Muscle of leg (tissue), 11 donors: ENCODE results near the gene MOB2. TPM values are rescaled to one million over a fixed set of nuclear protein-coding genes. Genes with fewer than 3 reads are reported as not detected.

Experiments
- DNase-seq: peaks from one replicate; pipeline ENCODE4 v3.0.0; 2013
- H3K27ac ChIP-seq: one replicate; pipeline ENCODE4 v1.5.1; 2013; ENCODE audit warnings: mild to moderate bottlenecking, low read length, control low read depth
- H3K27me3 ChIP-seq: one replicate; pipeline ENCODE4 v1.6.1; 2013; ENCODE audit warnings: low read length; ENCODE audit not compliant: control insufficient read depth, insufficient read depth
- H3K36me3 ChIP-seq: one replicate; pipeline ENCODE4 v1.6.1; 2013; ENCODE audit warnings: low read length; ENCODE audit not compliant: control insufficient read depth, insufficient read depth
- H3K4me1 ChIP-seq: one replicate; pipeline ENCODE4 v1.6.1; 2013; ENCODE audit warnings: low read length; ENCODE audit not compliant: control insufficient read depth, insufficient read depth
- H3K4me3 ChIP-seq: one replicate; pipeline ENCODE4 v1.5.1; 2013; ENCODE audit warnings: low read length, control low read depth
- H3K9me3 ChIP-seq: replicated peaks from 2 replicates; pipeline ENCODE4 v1.6.1; 2013; ENCODE audit warnings: low read depth, low read length; ENCODE audit not compliant: control insufficient read depth
- WGBS: methylation state at CpG from one replicate; pipeline ENCODE4 v1.1.5; 2013; ENCODE audit warnings: missing lambda C conversion rate; ENCODE audit not compliant: insufficient coverage; 5-methylcytosine and 5-hydroxymethylcytosine counted together
- polyA plus RNA-seq, 8 donors: library from polyadenylated mRNA; unstranded; fragments of 120-200 nt; gene quantifications; one replicate each; pipeline versions ENCODE4 v1.2.1 to v1.2.3, GENCODE V29; 2013; ENCODE audit warnings: inconsistent platforms in 1 of 8, low replicate concordance in 1 of 8; ENCODE audit not compliant: insufficient read length in 8 of 8, insufficient read depth in 1 of 8
- total RNA-seq: library from RNA; stranded (reverse); fragments of 120-200 nt; gene quantifications from one replicate; pipeline ENCODE4 v1.2.4, GENCODE V29; 2013

The MOB2 gene
- total and polyA plus RNA-seq, 9 donors = 21.4 to 28.2 (median 25.0) TPM

- Histone ChIP-seq H3K4me1 (no peaks in the 10 kb centered on the region), H3K27me3 (no peaks in the 10 kb centered on the region), H3K4me3 (no peak overlapping the region), H3K36me3 (no peaks in the 10 kb centered on the region), H3K27ac (no peak overlapping the region), H3K9me3 (no peaks in the 10 kb centered on the region)
- DNase-seq = no peak
- WGBS = 85% methylated on average over 18 of the region's 18 CpGs
These were observed 28.7 kb downstream of the MOB2 start for GRCh38 chr11:1457856-1458255.

GRCh38 chr11:1457326-1457680 lies 29.3 kb downstream of the MOB2 start:
- Histone ChIP-seq H3K36me3 (no peaks in the 10 kb centered on the region), H3K27ac (no peak overlapping the region), H3K27me3 (no peaks in the 10 kb centered on the region), H3K4me1 (no peaks in the 10 kb centered on the region), H3K4me3 (no peak overlapping the region), H3K9me3 (no peaks in the 10 kb centered on the region)
- 88% methylated on average over 13 of the region's 13 CpGs for WGBS
- no peak for DNase-seq

GRCh38 chr11:1456596-1457325 lies 29.8 kb downstream of the MOB2 start:
- H3K9me3 ChIP-seq = no peaks in the 10 kb centered on the region
- WGBS = 91% methylated on average over 27 of the region's 44 CpGs

GRCh38 chr11:1456176-1456575 lies 30.4 kb downstream of the MOB2 start:
- peaks cover 2% of the 10 kb centered on the region for H3K27me3 ChIP-seq
- H3K36me3 ChIP-seq = no peaks in the 10 kb centered on the region
- WGBS = 77% methylated on average over 12 of the region's 22 CpGs
- DNase-seq = no peak
- no peaks in the 10 kb centered on the region for H3K4me1 ChIP-seq
- H3K4me3 ChIP-seq = no peak overlapping the region
- H3K9me3 ChIP-seq = no peaks in the 10 kb centered on the region
- H3K27ac ChIP-seq = no peak overlapping the region

More at GRCh38 chr11:1456596-1457325, 29.8 kb downstream of the MOB2 start:
- Histone ChIP-seq H3K36me3 (no peaks in the 10 kb centered on the region), H3K4me3 (no peak overlapping the region), H3K27me3 (no peaks in the 10 kb centered on the region), H3K27ac (no peak overlapping the region), H3K4me1 (no peaks in the 10 kb centered on the region)
- no peak for DNase-seq

GRCh38 chr11:1455763-1456060 lies 30.9 kb downstream of the MOB2 start:
- WGBS = 75% methylated on average over 5 of the region's 5 CpGs
- Histone ChIP-seq H3K9me3 (no peaks in the 10 kb centered on the region), H3K4me3 (no peak overlapping the region), H3K36me3 (no peaks in the 10 kb centered on the region), H3K27ac (no peak overlapping the region), H3K4me1 (no peaks in the 10 kb centered on the region), H3K27me3 (peaks cover 2% of the 10 kb centered on the region)
- no peak for DNase-seq

- H3K27ac ChIP-seq = no peak overlapping the region
- H3K27me3 ChIP-seq = peaks cover 2% of the 10 kb centered on the region
- no peak for DNase-seq
- no peaks in the 10 kb centered on the region for H3K9me3 ChIP-seq
- H3K36me3 ChIP-seq = no peaks in the 10 kb centered on the region
- WGBS = 64% methylated on average over 11 of the region's 24 CpGs
- no peaks in the 10 kb centered on the region for H3K4me1 ChIP-seq
- no peak overlapping the region for H3K4me3 ChIP-seq
These were observed 31.4 kb downstream of the MOB2 start for GRCh38 chr11:1455032-1455762.

- no peak overlapping the region for H3K27ac ChIP-seq
- H3K9me3 ChIP-seq = no peaks in the 10 kb centered on the region
- no peak for DNase-seq
- H3K4me1 ChIP-seq = no peaks in the 10 kb centered on the region
- no peak overlapping the region for H3K4me3 ChIP-seq
- H3K27me3 ChIP-seq = peaks cover 2% of the 10 kb centered on the region
- no peaks in the 10 kb centered on the region for H3K36me3 ChIP-seq
- WGBS = 75% methylated on average over 21 of the region's 21 CpGs
These were observed 32.0 kb downstream of the MOB2 start for GRCh38 chr11:1454576-1454975.

GRCh38 chr11:1453611-1454034 lies 33.0 kb downstream of the MOB2 start:
- H3K27ac ChIP-seq = no peak overlapping the region
- no peak for DNase-seq
- H3K27me3 ChIP-seq = peaks cover 2% of the 10 kb centered on the region
- H3K9me3 ChIP-seq = no peaks in the 10 kb centered on the region
- H3K36me3 ChIP-seq = no peaks in the 10 kb centered on the region
- WGBS = 4% methylated on average over 15 of the region's 17 CpGs
- H3K4me3 ChIP-seq = no peak overlapping the region
- no peaks in the 10 kb centered on the region for H3K4me1 ChIP-seq

- Histone ChIP-seq H3K27me3 (peaks cover 2% of the 10 kb centered on the region), H3K9me3 (no peaks in the 10 kb centered on the region), H3K36me3 (no peaks in the 10 kb centered on the region), H3K27ac (no peak overlapping the region), H3K4me1 (no peaks in the 10 kb centered on the region), H3K4me3 (no peak overlapping the region)
- DNase-seq = no peak
- WGBS = 80% methylated on average over 13 of the region's 13 CpGs
These were observed 33.8 kb downstream of the MOB2 start for GRCh38 chr11:1452744-1453143.

- no peaks in the 10 kb centered on the region for H3K36me3 ChIP-seq
- no peaks in the 10 kb centered on the region for H3K9me3 ChIP-seq
- no peaks in the 10 kb centered on the region for H3K4me1 ChIP-seq
- DNase-seq = no peak
- no peak overlapping the region for H3K4me3 ChIP-seq
- H3K27ac ChIP-seq = no peak overlapping the region
- 61% methylated on average over 27 of the region's 27 CpGs for WGBS
- peaks cover 2% of the 10 kb centered on the region for H3K27me3 ChIP-seq
These were observed 34.7 kb downstream of the MOB2 start for GRCh38 chr11:1451781-1452470.
